ENCODE results near the gene HERC6. TPM values are rescaled to one million over a fixed set of nuclear protein-coding genes. Genes with fewer than 3 reads are reported as not detected.
"Not testable (repeated sequence)": the region's sequence is repeated elsewhere in the genome, so short reads cannot be mapped to it uniquely, and the experiment has no call there.

HERC6 gene
- total RNA-seq, 1 experiment from 2014 or later = 2.4 TPM

GRCh38 chr4:88435987-88436693, 57.5 kb downstream of the HERC6 start:
- no peak overlapping the region for H3K4me3 Mint-ChIP-seq (ENCODE audit: unreplicated experiment)
- H3K27me3 Mint-ChIP-seq (ENCODE audit: insufficient read depth, unreplicated experiment) = no peaks in the 10 kb centered on the region
- no peak for DNase-seq (ENCODE audit: unreplicated experiment)
- H3K4me1 Mint-ChIP-seq (ENCODE audit: insufficient read depth, unreplicated experiment) = peaks cover 6% of the 10 kb centered on the region
- intact Hi-C loops (cut with micrococcal nuclease) = no loop called here
- BruUV-seq (replicated peaks) = no TSS peak
- no peaks in the 10 kb centered on the region for H3K36me3 Mint-ChIP-seq (ENCODE audit: insufficient read depth, unreplicated experiment)
- TF ChIP-seq CTCF (IDR thresholded peaks at IDR 0.05; ENCODE audit: unreplicated experiment) = no peak
- H3K9me3 Mint-ChIP-seq (ENCODE audit: unreplicated experiment) = no peaks in the 10 kb centered on the region
- ChIA-PET CTCF (no interaction called here), POLR2A (no interaction called here)
- H3K27ac Mint-ChIP-seq (ENCODE audit: low read depth, unreplicated experiment) = no peak overlapping the region

GRCh38 chr4:88437873-88438272, 59.2 kb downstream of the HERC6 start:
- H3K36me3 Mint-ChIP-seq (ENCODE audit: insufficient read depth, unreplicated experiment); H3K27me3 Mint-ChIP-seq (ENCODE audit: insufficient read depth, unreplicated experiment); intact Hi-C loops (cut with micrococcal nuclease); H3K4me3 Mint-ChIP-seq (ENCODE audit: unreplicated experiment); H3K4me1 Mint-ChIP-seq (ENCODE audit: insufficient read depth, unreplicated experiment); BruUV-seq (replicated peaks); H3K27ac Mint-ChIP-seq (ENCODE audit: low read depth, unreplicated experiment); DNase-seq (ENCODE audit: unreplicated experiment); H3K9me3 Mint-ChIP-seq (ENCODE audit: unreplicated experiment): not testable (repeated sequence)
- POLR2A ChIA-PET = interaction anchor here (0.8 to 1.7 kb wide), 2 partner anchors 17 to 380 kb away, joined by 3 to 6 read pairs; no protein-coding TSS in a partner anchor
- CTCF ChIA-PET = interaction anchor here (0.6 to 1.2 kb wide), 4 partner anchors 9 to 86 kb away, joined by 3 to 8 read pairs (median 4); partner anchors contain the start of gene PYURF

GRCh38 chr4:88439161-88439760, 60.6 kb downstream of the HERC6 start:
- H3K36me3 Mint-ChIP-seq (ENCODE audit: insufficient read depth, unreplicated experiment) = no peaks in the 10 kb centered on the region
- POLR2A ChIA-PET = interaction anchor here (0.7 to 1.7 kb wide), 2 partner anchors 16 to 35 kb away, joined by 3 to 6 read pairs; no protein-coding TSS in a partner anchor
- H3K27ac Mint-ChIP-seq (ENCODE audit: low read depth, unreplicated experiment) = peak overlapping the region; percentile 52
- H3K4me3 Mint-ChIP-seq (ENCODE audit: unreplicated experiment) = no peak overlapping the region
- BruUV-seq (replicated peaks) = no TSS peak
- no peak for TF ChIP-seq CTCF (IDR thresholded peaks at IDR 0.05; ENCODE audit: unreplicated experiment)
- CTCF ChIA-PET = interaction anchor here (0.6 kb wide), 2 partner anchors 44 to 76 kb away, joined by 3 read pairs; no protein-coding TSS in a partner anchor
- H3K4me1 Mint-ChIP-seq (ENCODE audit: insufficient read depth, unreplicated experiment) = peaks cover 6% of the 10 kb centered on the region
- H3K9me3 Mint-ChIP-seq (ENCODE audit: unreplicated experiment) = no peaks in the 10 kb centered on the region
- intact Hi-C loops (cut with micrococcal nuclease) = no loop called here
- no peaks in the 10 kb centered on the region for H3K27me3 Mint-ChIP-seq (ENCODE audit: insufficient read depth, unreplicated experiment)
- DNase-seq (ENCODE audit: unreplicated experiment) = peak; percentile 67

GRCh38 chr4:88440146-88440545, 61.5 kb downstream of the HERC6 start:
- H3K9me3 Mint-ChIP-seq (ENCODE audit: unreplicated experiment) = no peaks in the 10 kb centered on the region

More at GRCh38 chr4:88440146-88440545, 61.5 kb downstream of the HERC6 start:
- Mint-ChIP-seq H3K4me3 (ENCODE audit: unreplicated experiment) (no peak overlapping the region), H3K4me1 (ENCODE audit: insufficient read depth, unreplicated experiment) (peaks cover 6% of the 10 kb centered on the region), H3K36me3 (ENCODE audit: insufficient read depth, unreplicated experiment) (no peaks in the 10 kb centered on the region), H3K27me3 (ENCODE audit: insufficient read depth, unreplicated experiment) (no peaks in the 10 kb centered on the region), H3K27ac (ENCODE audit: low read depth, unreplicated experiment) (no peak overlapping the region)
- intact Hi-C loops (cut with micrococcal nuclease) = no loop called here
- POLR2A ChIA-PET = interaction anchor here (0.5 kb wide), 1 partner anchor 45 kb away, joined by 4 read pairs; no protein-coding TSS in a partner anchor
- no peak for TF ChIP-seq CTCF (IDR thresholded peaks at IDR 0.05; ENCODE audit: unreplicated experiment)
- BruUV-seq (replicated peaks) = no TSS peak
- no peak for DNase-seq (ENCODE audit: unreplicated experiment)
- CTCF ChIA-PET = interaction anchor here (0.6 to 0.9 kb wide), 5 partner anchors 13 to 1290 kb away, joined by 3 to 4 read pairs (median 3); partner anchors contain the start of genes HERC5 and HERC6

Data from MCF 10A (cell line).